Activated T-helper 1 cell treated with anti-CD3 and anti-CD28 coated beads, Interleukin-2, amount 50 U/mL, for 16 hours (primary cell): ENCODE measurements around the gene SIGLECL1.

Experiments
- DNase-seq, 2 donors: peaks; one replicate each; pipeline ENCODE4 v3.0.0-alpha.2; 2020; ENCODE audit warnings: low read depth in 1 of 2, low spot score in 1 of 2

SIGLECL1 gene

GRCh38 chr19:51295382-51296126 is 44.7 kb downstream of the SIGLECL1 start:
- no peak for DNase-seq

DNA sequence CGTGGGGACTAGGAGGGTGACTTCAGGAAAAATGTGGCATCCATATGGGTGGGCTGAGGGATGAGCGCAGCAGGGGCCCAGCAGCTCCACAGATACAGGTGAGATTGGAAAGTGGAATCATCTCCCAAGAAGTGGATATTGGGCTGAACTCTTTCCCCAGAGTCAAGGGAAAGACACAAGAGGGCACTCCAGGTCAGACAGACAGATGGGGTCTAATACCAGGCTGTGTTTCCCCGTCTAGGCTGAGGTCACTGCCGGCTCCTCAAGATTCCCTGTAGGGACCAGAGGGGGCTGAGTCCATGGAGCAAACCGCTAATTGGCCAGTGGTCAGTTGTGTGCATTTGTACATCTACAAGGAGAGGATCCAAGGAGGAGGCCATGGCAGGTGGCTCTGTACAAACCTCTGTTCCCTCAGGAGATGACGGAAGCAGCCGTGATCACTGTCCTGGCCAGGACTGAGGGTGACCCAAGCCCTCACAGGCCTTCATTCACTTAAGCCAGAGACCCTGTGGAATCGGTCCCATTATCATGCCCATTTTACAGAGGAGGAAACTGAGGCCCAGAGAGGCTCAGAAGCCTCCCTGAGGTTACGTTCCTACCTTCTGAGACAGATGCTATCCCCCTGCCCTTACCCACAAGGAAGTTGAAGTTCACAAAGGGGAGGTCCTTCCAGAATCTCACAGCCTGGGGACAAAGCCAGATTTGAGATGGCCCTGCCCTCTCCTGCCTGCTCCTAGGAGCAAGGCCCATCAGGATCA is 45.6 kb downstream of the SIGLECL1 start:
- DNase-seq: no peak

GRCh38 chr19:51297406-51297805 is 46.5 kb downstream of the SIGLECL1 start:
- DNase-seq: no peak

DNA sequence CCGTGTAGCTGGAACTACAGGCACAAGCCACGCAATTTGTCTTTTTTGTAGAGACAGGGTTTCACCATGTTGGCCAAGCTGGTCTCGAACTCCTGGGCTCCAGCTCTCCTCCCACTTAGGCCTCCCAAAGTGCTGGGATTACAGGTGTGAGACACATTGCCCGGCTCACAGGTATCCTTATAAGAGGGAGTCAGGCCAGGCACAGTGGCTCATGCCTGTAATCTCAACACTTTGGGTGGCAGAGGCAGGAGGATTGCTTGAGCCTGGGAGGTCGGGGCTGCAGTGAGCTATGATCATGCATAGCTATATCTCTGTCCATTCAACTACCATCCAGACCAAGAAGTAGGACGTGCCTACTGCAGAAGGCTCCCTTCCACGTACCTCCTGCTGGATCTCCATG is 50.4 kb downstream of the SIGLECL1 start:
- no peak for DNase-seq

DNA sequence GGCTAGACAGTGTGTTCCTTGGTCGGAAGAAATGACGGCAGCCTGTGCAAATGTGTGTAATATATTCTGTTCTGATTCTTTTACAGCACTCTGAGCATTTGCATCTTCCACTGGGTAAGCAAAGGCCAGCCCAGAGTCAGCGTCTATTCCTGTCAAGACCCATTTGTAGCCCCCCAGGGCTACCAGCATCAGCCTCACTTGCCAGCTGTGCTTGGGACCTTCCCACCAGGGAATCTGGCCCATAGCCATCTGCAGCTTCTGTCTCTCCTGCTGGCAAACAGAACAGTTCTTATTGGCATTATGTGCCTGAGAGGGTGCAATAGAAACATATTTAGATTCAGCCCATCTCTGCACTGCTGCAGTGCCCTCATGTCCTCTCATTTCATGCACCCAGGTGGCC is 54.6 kb downstream of the SIGLECL1 start:
- DNase-seq: no peak

GRCh38 chr19:51311351-51312257 is 60.7 kb downstream of the SIGLECL1 start, which contains the start of gene IGLON5:
Gene IGLON5 (plus strand): TSS chr19:51311644. CDS start chr19:51311848, 204 bp downstream.
- no peak for DNase-seq

GRCh38 chr19:51316688-51317087 is 65.8 kb downstream of the SIGLECL1 start:
- no peak for DNase-seq

GRCh38 chr19:51317376-51317775 is 66.5 kb downstream of the SIGLECL1 start:
- no peak for DNase-seq

- no peak for DNase-seq
Measured at GRCh38 chr19:51317968-51318367, 67.1 kb downstream of the SIGLECL1 start.
